ENCODE data around the gene ZNRF3.
"Not testable (repeated sequence)": the region's sequence is repeated elsewhere in the genome, so short reads cannot be mapped to it uniquely, and the experiment has no call there.

The ZNRF3 gene

GRCh38 chr22:29078036-29078868 is 194.9 kb downstream of the ZNRF3 start:
- Mint-ChIP-seq H3K27me3 (peaks cover 56% of the 10 kb centered on the region), H3K4me3 (no peak overlapping the region), H3K27ac (no peak overlapping the region), H3K4me1 (ENCODE audit: low read depth) (no peaks in the 10 kb centered on the region), H3K9me3 (no peaks in the 10 kb centered on the region), H3K36me3 (ENCODE audit: low read depth) (no peaks in the 10 kb centered on the region)

- peaks cover 54% of the 10 kb centered on the region for H3K27me3 Mint-ChIP-seq
- H3K9me3 Mint-ChIP-seq = no peaks in the 10 kb centered on the region
- H3K4me3 Mint-ChIP-seq = no peak overlapping the region
- H3K4me1 Mint-ChIP-seq (ENCODE audit: low read depth) = no peaks in the 10 kb centered on the region
- H3K27ac Mint-ChIP-seq = no peak overlapping the region
- H3K36me3 Mint-ChIP-seq (ENCODE audit: low read depth) = no peaks in the 10 kb centered on the region
These were observed 195.5 kb downstream of the ZNRF3 start for GRCh38 chr22:29078869-29079207.

GRCh38 chr22:29079218-29079901 is 196.0 kb downstream of the ZNRF3 start:
- Mint-ChIP-seq H3K4me1 (ENCODE audit: low read depth) (no peaks in the 10 kb centered on the region), H3K27ac (no peak overlapping the region), H3K27me3 (peaks cover 48% of the 10 kb centered on the region), H3K36me3 (ENCODE audit: low read depth) (no peaks in the 10 kb centered on the region), H3K9me3 (no peaks in the 10 kb centered on the region), H3K4me3 (no peak overlapping the region)

GRCh38 chr22:29080106-29080975 is 197.0 kb downstream of the ZNRF3 start:
- H3K27me3 Mint-ChIP-seq = peaks cover 38% of the 10 kb centered on the region
- H3K27ac Mint-ChIP-seq = no peak overlapping the region

GRCh38 chr22:29081517-29082236 is 198.3 kb downstream of the ZNRF3 start:
- H3K4me1 Mint-ChIP-seq (ENCODE audit: low read depth) = no peaks in the 10 kb centered on the region

More at GRCh38 chr22:29080106-29080975, 197.0 kb downstream of the ZNRF3 start:
- Mint-ChIP-seq H3K36me3 (ENCODE audit: low read depth) (no peaks in the 10 kb centered on the region), H3K4me1 (ENCODE audit: low read depth) (no peaks in the 10 kb centered on the region), H3K9me3 (no peaks in the 10 kb centered on the region), H3K4me3 (no peak overlapping the region)

GRCh38 chr22:29082826-29083545 is 199.6 kb downstream of the ZNRF3 start:
- H3K27me3 Mint-ChIP-seq = peaks cover 17% of the 10 kb centered on the region
- no peaks in the 10 kb centered on the region for H3K9me3 Mint-ChIP-seq
- no peak overlapping the region for H3K4me3 Mint-ChIP-seq
- no peaks in the 10 kb centered on the region for H3K4me1 Mint-ChIP-seq (ENCODE audit: low read depth)
- no peak overlapping the region for H3K27ac Mint-ChIP-seq
- H3K36me3 Mint-ChIP-seq (ENCODE audit: low read depth) = no peaks in the 10 kb centered on the region

More at GRCh38 chr22:29081517-29082236, 198.3 kb downstream of the ZNRF3 start:
- Mint-ChIP-seq H3K4me3 (no peak overlapping the region), H3K27me3 (peaks cover 28% of the 10 kb centered on the region), H3K9me3 (no peaks in the 10 kb centered on the region), H3K27ac (no peak overlapping the region), H3K36me3 (ENCODE audit: low read depth) (no peaks in the 10 kb centered on the region)

- not testable (repeated sequence) for H3K9me3 Mint-ChIP-seq; H3K4me1 Mint-ChIP-seq (ENCODE audit: low read depth); H3K4me3 Mint-ChIP-seq; H3K36me3 Mint-ChIP-seq (ENCODE audit: low read depth); H3K27ac Mint-ChIP-seq
- peaks cover 12% of the 10 kb centered on the region for H3K27me3 Mint-ChIP-seq
These were observed 200.2 kb downstream of the ZNRF3 start for GRCh38 chr22:29083576-29083932.

GRCh38 chr22:29083933-29084591 is 200.7 kb downstream of the ZNRF3 start:
- H3K27ac Mint-ChIP-seq = peak overlapping the region; percentile 16
- no peaks in the 10 kb centered on the region for H3K36me3 Mint-ChIP-seq (ENCODE audit: low read depth)
- H3K4me3 Mint-ChIP-seq = no peak overlapping the region
- no peaks in the 10 kb centered on the region for H3K4me1 Mint-ChIP-seq (ENCODE audit: low read depth)
- H3K27me3 Mint-ChIP-seq = peaks cover 11% of the 10 kb centered on the region
- H3K9me3 Mint-ChIP-seq = no peaks in the 10 kb centered on the region

- H3K27ac Mint-ChIP-seq = no peak overlapping the region
- H3K27me3 Mint-ChIP-seq = peaks cover 21% of the 10 kb centered on the region
- H3K4me3 Mint-ChIP-seq = no peak overlapping the region
- H3K9me3 Mint-ChIP-seq = no peaks in the 10 kb centered on the region
- H3K4me1 Mint-ChIP-seq (ENCODE audit: low read depth) = no peaks in the 10 kb centered on the region
- no peaks in the 10 kb centered on the region for H3K36me3 Mint-ChIP-seq (ENCODE audit: low read depth)
These were observed 203.6 kb downstream of the ZNRF3 start for GRCh38 chr22:29087012-29087411.

- Mint-ChIP-seq H3K27me3 (peaks cover 22% of the 10 kb centered on the region), H3K9me3 (no peaks in the 10 kb centered on the region), H3K36me3 (ENCODE audit: low read depth) (no peaks in the 10 kb centered on the region), H3K27ac (no peak overlapping the region), H3K4me3 (no peak overlapping the region), H3K4me1 (ENCODE audit: low read depth) (no peaks in the 10 kb centered on the region)
These were observed 205.4 kb downstream of the ZNRF3 start for GRCh38 chr22:29088809-29089208.

- no peaks in the 10 kb centered on the region for H3K4me1 Mint-ChIP-seq (ENCODE audit: low read depth)
- no peak overlapping the region for H3K4me3 Mint-ChIP-seq
- H3K9me3 Mint-ChIP-seq = no peaks in the 10 kb centered on the region
- peaks cover 22% of the 10 kb centered on the region for H3K27me3 Mint-ChIP-seq
- no peak overlapping the region for H3K27ac Mint-ChIP-seq
- H3K36me3 Mint-ChIP-seq (ENCODE audit: low read depth) = no peaks in the 10 kb centered on the region
These were observed 206.1 kb downstream of the ZNRF3 start for GRCh38 chr22:29089507-29089906.

- Mint-ChIP-seq H3K36me3 (ENCODE audit: low read depth) (no peaks in the 10 kb centered on the region), H3K4me1 (ENCODE audit: low read depth) (no peaks in the 10 kb centered on the region), H3K9me3 (no peaks in the 10 kb centered on the region), H3K27ac (no peak overlapping the region), H3K27me3 (peaks cover 22% of the 10 kb centered on the region), H3K4me3 (no peak overlapping the region)
These were observed 206.7 kb downstream of the ZNRF3 start for GRCh38 chr22:29090039-29090438.

- Mint-ChIP-seq H3K4me3 (no peak overlapping the region), H3K9me3 (no peaks in the 10 kb centered on the region), H3K27me3 (peaks cover 22% of the 10 kb centered on the region), H3K36me3 (ENCODE audit: low read depth) (no peaks in the 10 kb centered on the region), H3K4me1 (ENCODE audit: low read depth) (no peaks in the 10 kb centered on the region), H3K27ac (no peak overlapping the region)
These were observed 208.9 kb downstream of the ZNRF3 start for GRCh38 chr22:29092243-29092642.

Measured in stimulated activated naive CD8-positive, alpha-beta T cell treated with anti-CD3 and anti-CD28 coated beads, Interleukin-15, Interleukin-2, amounts not matched to agents 100 ng/mL and 50 ng/mL, for 24 hours (primary cell).